Effector CD8-positive, alpha-beta T cell (primary cell): ENCODE measurements around the gene RASSF5.
"Not testable (repeated sequence)": the region's sequence is repeated elsewhere in the genome, so short reads cannot be mapped to it uniquely, and the experiment has no call there.

Experiments
- DNase-seq: peaks from one replicate; lab custom pipeline; 2025; lab: John Stamatoyannopoulos, UW

Gene RASSF5

DNA sequence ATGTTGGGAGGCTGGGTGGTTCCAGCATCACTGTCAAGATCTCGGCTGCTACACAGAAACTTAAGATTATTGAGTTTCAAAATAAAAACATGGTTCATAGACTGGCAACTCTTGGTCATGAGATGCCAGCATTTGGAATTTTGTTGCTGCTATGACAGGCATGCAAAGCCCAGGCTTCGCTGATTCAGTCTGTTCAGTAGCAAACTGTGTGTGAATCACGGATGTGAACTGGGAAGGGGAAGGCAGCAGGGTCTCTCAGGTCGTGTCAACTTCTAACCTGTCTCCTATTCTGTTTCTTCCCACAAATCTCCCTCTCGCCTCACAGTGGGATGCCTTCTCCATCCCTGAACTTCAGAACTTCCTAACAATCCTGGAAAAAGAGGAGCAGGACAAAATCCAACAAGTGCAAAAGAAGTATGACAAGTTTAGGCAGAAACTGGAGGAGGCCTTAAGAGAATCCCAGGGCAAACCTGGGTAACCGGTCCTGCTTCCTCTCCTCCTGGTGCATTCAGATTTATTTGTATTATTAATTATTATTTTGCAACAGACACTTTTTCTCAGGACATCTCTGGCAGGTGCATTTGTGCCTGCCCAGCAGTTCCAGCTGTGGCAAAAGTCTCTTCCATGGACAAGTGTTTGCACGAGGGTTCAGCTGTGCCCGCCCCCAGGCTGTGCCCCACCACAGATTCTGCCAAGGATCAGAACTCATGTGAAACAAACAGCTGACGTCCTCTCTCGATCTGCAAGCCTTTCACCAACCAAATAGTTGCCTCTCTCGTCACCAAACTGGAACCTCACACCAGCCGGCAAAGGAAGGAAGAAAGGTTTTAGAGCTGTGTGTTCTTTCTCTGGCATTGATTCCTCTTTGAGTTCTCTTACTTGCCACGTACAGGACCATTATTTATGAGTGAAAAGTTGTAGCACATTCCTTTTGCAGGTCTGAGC is 79.4 kb downstream of the RASSF5 start:
- DNase-seq = no peak

DNA sequence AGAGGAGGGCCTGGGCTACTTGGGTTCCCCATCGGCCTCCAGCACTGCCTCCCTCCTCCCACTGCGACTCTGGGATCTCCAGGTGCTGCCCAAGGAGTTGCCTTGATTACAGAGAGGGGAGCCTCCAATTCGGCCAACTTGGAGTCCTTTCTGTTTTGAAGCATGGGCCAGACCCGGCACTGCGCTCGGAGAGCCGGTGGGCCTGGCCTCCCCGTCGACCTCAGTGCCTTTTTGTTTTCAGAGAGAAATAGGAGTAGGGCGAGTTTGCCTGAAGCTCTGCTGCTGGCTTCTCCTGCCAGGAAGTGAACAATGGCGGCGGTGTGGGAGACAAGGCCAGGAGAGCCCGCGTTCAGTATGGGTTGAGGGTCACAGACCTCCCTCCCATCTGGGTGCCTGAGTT is 80.6 kb downstream of the RASSF5 start:
- DNase-seq = no peak

DNA sequence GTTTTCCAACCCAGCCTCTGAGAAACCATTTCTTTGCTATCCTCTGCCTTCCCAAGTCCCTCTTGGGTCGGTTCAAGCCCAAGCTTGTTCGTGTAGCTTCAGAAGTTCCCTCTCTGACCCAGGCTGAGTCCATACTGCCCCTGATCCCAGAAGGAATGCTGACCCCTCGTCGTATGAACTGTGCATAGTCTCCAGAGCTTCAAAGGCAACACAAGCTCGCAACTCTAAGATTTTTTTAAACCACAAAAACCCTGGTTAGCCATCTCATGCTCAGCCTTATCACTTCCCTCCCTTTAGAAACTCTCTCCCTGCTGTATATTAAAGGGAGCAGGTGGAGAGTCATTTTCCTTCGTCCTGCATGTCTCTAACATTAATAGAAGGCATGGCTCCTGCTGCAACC is 81.2 kb downstream of the RASSF5 start:
- DNase-seq = no peak

DNA sequence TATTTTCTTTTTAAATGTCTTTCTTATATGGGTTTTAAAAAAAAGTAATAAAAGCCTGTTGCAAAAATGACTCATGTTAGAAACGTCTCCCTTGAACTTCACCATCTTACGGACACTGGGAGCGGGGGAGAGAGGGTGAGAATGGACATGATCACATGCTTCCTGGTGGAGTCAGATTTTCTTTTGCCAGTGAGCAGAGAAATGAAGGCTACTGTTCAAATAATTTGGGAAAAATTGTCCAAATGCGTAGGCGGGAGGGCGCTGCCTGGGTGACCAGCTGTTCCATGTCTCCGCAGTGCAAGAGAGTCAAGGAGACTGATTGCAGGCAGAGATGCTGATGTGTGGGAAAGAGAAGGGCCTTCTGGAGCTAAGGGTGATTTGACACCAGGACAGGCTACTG is 81.9 kb downstream of the RASSF5 start:
- DNase-seq = no peak

DNA sequence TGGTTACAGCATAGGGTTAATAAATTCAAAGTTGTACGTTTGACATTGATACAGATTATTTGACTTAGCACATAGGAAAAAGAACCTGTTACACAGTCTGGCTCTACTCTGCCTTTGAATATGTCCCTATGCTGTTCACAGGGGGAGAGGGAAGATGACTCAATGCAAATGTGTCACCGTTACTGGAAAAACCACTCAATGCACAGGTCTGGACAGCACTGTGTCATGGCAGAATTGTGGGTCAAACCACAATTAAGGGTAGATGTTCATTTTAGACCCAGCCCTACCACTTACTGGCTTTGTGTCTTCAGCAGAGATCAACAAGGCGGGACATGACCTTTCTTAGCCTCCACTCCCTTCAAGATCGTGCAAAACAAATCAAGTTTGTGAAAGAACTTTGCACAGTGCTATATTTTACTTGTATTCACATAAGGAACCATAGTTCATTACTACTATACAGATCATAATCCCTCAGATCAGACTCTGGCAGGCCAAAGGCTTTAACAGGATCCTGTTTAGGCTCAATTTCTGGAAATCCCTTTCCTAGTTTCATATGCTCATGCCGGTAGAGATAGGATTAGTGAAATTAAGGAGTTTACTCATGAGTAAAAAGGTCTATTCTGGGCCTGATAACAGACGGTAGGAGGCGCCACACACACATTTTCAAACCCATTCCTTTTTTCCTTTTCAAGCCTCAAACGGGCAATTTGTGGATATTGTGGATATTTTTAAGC is 82.9 kb downstream of the RASSF5 start:
- DNase-seq = no peak

DNA sequence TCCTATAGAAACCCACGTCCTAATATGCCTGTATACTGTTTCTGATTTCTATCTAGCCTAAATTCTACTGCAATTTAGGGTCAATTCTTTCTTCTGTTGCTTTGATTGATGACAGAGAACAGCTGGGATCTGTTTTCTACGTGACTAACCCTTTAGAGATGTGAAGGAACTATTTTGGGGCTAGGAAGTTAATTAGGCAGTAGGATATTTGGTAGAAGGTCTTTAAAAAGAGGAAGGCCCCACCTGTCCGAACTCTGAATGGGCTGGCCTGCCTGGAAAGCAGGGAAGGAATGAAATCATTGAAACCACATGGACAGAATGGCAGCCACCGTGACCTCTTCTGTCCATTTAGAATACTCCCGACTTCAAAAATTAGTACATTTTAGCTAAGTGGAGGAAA is 83.9 kb downstream of the RASSF5 start:
- DNase-seq = no peak

DNA sequence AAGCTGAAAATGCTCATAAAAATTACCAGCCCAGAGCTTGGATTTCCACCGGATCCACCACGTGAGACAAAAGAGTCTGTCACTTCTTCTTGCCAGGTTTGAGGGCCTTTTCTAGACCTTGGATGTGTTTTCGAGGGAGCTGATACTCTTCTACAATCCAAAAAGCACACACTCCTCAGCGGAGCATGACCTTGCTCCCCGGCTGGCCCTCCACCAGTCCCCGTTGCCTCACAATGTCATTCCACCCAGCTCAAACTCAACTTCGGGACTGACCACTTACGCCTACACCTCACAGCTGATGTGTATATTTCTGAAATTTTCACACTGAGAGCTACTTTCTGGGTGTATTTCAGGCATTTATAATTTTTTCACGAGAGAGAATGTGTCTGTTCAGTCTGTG is 84.4 kb downstream of the RASSF5 start:
- no peak for DNase-seq

DNA sequence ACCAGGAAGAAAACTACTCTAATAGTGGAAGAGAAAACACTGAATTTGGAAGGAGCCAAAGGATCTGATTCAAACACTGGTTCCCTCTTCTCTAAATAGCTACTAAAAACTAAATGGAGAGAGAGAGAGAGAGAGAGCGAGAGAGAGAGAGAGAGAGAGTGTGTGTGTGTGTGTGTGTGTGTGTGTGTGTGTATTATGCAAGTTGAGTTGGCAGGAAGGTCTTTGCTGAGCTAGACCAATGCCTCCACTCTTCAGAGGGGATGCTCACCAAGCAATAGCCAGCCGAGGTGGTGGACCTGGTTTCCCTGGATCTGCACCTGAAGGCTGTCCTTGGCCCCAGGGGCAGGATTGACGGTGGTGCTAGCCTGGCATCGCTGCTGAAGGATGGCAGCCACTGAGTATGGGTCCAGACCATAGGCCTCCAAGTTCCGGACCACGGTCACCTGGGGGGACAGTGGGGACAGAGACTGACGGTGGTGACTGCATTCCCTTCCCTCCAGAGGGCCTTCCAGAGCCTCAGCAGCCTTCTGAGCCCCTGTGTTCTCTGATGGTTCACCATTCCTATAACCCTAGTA is 86.1 kb downstream of the RASSF5 start:
- DNase-seq = no peak

DNA sequence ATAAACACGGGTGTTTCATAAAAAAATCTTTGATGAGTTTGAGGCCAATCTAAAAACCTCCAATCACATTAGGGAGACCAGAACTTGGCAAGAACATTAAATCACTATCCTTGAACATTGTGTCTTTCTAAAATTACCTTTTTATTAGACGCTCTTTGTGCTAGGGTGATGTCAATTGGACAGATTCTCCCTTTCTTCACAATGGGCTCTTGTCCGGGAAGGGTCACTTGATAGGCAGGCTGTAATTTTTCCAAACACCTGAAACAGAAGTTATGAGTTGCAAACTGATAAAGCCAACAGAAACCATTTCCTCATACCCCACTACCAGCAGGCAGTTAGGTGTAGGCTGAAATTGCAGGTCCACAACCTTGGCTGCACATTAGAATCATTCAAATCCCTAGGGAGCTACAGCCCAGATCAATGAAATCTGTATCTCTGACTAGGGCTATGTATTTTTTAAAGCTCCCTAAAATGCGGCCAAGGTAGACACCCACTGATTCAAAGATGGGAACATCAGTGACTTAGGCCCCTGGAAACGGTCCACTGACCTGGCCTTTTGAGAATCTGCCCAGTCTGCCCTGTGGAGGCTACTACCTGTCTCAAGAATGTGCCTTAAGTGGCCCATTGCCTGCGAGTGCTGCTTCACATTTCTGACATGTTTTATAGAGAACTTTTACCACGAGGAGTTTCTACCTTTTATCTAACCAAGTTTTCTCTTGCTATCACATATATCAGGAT is 88.4 kb downstream of the RASSF5 start:
- DNase-seq = no peak

DNA sequence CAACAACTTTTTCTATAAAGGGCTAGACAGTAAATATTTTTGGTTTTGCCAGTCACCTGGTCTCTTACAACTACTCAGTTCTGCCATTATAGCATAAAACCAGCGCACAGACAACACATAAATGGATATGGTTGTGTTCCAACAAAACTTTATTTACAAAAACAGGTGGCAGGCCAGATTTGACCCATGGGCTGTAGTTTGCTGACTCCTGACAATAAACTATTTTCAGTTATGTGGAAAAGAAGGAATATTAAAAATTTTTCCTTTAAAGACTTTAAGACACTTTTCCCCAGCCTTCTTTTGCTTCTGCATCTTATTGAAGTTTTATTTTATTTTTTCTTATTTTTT is 89.0 kb downstream of the RASSF5 start:
- DNase-seq = no peak

DNA sequence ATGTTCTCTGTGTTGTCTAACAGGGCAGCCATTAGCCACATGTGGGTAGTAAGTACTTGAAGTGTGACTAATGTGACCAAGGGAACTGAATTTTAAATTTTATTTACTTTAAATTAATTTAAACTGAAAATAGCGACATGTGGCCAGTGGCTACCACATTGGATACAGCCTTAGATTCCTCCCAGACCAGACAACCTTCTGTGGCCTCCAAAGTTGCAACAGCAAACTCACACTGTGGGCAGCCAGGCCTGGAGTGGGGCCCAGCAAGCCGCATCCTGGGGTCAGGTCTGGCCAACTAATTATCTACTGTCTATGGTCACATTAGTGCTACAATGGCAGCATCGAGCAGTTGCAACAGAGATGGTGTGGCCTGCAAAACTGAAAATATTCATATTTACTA is 93.2 kb downstream of the RASSF5 start:
- no peak for DNase-seq

DNA sequence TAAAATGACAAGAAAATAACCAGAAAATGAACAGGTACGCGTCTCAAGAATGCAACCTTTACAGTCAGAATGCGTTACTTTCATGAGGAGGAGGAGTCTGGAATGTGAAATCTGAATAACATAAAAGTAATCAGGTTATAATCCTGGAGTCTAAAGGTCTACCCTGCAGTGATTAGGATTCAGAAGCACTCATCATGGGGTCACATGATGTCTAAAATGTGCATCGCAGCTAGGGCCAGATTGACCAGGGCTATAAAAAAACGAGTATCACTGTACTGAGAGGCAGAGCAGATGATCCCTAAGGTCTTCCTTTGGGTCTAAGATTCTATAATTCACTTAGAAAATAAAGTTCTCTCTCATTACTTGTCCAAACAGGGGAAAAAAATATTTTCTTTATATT is 97.5 kb downstream of the RASSF5 start:
- DNase-seq = no peak

DNA sequence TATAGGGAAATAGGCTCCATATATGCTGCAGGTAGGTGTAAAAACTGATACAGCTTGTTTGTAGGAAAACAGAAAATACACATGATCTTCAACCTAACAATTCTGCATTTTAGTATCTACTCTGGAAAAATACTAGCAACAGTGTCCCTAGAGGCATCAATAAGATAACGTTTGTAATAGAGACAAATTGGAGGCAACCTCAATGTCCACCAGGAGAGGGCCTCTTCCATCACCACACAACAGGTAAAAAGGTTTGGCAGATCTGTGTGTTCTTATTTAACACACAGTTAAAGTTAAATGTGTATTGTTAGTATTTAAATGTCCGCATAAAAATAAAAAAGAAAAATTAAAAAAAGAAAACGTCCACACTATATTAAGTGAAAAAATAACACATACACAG is 99.5 kb downstream of the RASSF5 start:
- DNase-seq = no peak

DNA sequence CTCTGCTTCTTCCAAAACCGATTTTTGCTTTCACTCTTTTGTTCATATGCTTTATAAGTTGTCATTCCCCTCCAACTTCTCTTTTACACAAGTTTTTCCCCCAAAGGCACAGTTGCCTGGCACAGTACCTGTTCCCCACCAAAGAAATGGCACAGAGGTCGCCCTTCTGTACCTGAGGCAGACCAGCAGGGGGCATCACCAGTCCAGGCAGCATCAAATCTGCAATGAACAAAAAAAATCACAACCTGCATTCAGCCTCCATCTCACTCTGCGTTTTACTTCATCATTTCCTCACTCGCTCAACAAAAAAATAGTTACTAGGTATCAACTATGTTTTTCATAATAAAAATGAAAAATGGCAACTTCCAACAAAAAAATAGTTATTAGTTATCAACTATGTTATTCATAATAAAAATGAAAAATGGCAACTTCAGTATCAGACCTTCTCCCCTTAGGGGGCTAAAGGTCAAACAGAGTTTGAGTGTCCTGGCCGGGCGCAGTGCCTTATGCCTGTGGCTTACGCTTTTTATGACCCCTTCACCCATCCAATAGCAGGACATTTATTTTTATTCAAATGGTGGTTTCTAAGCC is 100.9 kb downstream of the RASSF5 start:
- DNase-seq = peak; percentile 34

DNA sequence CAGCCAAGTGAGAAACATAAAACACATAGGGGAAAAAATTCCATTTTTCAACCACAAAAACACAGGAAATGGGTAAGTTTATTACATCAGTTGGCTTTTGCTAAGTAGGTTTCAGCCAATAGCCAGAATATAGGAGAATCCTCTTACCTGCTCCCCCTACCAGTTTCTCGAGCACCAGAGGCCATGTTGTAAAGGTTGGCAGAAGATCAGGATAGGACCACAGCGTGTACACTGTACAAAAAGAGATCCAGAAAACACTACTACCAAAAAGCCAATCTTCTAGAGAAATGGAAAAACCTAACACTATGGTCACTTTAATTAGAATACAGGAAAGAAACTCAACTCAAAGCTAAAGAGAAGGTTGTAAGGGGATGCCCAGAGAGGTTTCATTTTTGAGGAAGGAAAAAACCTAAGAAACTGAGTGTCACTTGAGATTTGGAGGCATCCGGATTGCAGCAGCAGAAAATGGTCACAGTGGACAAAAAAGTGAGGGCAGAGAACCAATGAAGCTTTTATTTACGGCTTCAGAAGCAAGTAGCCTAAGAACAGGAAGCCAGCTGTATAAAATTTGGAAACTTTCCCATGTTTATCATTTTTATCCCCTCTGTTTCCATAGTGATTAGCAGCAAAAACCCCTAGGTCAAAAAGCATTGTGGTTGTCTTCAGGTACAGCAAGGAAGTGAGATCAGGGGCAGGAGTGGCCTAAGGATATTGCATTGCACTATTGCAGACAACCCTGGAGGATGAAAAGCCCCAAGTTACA is 102.1 kb downstream of the RASSF5 start:
- DNase-seq = no peak

DNA sequence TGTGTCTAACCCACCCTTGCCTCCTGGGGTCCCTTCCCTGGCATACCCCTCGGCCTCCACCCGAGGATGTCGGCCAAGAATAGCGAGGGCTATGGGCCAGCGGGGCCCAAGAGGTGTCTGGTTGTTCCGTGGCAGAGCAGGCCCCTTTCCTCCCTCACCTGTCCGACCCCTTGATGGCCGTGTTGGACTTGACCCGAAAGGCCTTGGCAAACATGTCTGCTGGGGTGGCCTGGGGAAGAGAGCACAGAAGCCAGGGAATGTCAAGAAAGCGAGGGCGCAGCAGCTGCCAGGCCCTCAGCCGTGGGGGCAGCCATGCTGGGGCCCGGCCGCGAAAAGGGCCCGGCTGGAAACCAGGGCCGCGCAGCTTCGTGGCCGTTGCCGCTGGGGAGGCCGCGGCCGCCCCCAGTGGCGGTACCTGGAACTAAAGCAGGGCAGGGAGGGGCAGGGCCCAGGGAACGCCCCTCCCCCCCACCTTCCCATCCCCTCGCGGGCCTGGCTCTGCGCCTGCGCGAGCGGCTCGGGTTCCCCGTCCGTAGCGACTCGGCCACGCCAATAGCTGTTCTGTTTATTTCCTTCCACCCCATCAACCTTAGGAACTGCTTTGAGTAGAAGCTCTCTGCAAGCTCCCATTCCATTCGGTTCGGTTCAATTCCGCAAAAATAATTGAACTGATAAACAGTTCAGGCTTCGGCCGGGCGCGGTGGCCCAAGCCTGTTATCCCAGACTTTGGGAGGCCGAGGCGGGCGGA is 105.0 kb downstream of the RASSF5 start, which contains the start of gene EIF2D:
Gene EIF2D, minus strand, starts transcription at position 337 of the 748 bp plus-strand sequence. Its CDS starts 123 bp downstream, at position 214.
- DNase-seq = peak; percentile 91

DNA sequence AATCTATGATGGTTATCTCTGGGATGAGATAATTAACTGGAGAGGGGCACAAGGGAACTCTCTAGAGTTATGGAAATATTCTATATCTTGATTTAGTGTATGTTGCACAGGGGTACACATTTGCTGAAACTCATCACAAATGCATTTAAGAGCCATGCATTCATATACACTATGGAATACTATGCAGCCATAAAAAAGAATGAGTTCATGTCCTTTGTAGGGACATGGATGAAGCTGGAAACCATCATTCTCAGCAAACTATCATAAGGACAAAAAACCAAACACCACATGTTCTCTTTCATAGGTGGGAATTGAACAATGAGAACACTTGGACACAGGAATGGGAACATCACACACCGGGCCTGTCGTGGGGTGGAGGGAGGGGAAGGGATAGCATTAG is 119.1 kb downstream of the RASSF5 start:
- not testable (repeated sequence) for DNase-seq

DNA sequence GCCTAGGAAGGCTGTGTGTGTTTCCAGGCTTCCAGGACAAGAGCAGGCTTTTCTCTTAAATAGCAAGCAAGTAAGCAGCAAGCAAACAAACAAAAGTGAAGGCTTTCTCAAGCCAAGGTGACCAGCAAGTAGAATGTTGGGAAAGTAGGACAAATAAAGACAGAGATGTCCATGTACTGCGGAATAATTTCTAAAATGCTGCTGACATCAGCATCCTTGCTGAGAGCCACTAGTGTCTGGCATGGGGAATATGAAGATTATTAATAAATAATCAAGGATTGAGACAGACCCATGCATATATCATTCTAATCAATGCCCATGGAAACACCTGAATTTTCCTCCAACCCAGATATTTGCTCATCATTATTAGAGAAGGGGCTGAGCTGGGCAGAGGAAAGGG is 121.6 kb downstream of the RASSF5 start:
- DNase-seq = no peak

DNA sequence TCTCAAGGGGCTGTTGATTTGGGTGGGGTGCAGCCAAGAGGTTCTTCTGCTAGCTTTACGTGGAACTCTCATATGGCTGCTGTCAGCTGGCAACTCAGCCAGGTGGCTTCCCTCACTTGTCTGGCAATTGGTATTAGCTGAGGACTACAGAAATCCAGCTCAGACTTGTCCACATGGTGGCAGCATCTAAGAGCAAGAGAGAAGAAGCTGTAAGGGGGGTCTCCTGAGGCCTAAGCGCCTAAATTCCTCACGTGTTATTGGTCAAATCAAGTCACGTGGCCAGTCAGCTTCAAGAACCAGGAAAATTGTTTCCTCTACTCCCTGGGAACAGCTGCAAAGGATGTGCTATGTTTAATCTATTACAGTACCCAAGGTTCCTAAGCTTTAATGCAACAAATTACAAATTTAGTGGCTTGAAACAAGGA is 123.8 kb downstream of the RASSF5 start:
- no peak for DNase-seq

DNA sequence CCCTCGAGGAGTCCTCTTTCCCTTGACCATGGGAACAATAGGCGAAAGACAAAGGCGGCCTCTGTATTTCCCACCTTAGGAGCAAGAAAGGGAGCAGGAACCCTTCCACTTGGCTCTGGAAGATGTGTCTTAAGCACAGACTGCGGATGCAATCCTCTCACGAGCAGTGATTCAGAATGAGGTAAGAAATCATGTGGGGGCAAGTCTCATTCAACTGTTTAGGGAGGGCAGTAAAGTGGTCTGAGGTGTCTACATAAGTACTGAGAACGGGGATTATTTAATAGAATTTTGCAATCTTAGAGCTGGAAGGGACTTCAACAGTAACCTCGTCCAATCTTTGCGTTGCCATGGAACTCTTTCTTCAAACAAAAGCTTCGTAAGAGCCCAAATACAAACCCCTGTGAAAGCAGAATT is 126.4 kb downstream of the RASSF5 start:
- no peak for DNase-seq
